ENCODE measurements around the gene LCNL1.

Gene LCNL1

DNA sequence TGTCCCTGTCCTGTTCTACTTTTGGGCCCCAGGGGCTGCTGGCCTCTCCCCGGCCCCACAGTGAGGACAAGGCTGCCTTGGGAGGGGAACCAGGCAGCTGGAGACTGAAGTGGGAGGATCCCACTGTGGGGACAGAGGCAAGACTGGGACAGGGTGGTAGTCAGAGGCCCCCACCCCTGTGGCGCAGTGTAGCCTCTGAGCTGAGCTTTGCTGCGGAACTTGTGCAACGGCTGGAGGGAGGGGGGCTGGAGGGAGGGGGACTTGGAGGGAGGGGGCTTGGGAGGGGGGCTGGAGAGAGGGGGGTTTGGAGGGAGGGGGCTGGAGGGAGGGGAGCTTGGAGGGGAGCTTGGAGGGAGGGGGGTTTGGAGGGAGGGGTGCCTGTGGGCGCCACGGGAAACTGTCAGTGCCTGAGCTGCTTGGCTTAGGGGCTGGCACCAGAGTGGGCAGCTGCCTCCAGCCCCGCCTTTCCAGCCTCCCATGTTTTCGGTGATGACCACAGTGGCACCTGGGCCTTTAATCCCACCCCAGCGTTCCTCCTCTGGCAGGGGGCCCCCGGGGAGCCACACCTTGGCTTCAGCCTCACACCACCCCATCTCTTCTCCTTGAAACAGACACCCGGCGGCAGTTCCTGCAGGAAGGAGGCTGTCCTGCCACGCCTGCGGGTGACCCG lies 51.4 kb downstream of the LCNL1 start:
- DNase-seq (ENCODE audit: low read depth in 2 of 2) = no peak
- TF ChIP-seq, protein P1, sequence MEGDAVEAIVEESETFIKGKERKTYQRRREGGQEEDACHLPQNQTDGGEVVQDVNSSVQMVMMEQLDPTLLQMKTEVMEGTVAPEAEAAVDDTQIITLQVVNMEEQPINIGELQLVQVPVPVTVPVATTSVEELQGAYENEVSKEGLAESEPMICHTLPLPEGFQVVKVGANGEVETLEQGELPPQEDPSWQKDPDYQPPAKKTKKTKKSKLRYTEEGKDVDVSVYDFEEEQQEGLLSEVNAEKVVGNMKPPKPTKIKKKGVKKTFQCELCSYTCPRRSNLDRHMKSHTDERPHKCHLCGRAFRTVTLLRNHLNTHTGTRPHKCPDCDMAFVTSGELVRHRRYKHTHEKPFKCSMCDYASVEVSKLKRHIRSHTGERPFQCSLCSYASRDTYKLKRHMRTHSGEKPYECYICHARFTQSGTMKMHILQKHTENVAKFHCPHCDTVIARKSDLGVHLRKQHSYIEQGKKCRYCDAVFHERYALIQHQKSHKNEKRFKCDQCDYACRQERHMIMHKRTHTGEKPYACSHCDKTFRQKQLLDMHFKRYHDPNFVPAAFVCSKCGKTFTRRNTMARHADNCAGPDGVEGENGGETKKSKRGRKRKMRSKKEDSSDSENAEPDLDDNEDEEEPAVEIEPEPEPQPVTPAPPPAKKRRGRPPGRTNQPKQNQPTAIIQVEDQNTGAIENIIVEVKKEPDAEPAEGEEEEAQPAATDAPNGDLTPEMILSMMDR (IDR thresholded peaks at IDR 0.05; ENCODE audit: low read depth, low read length) = no peak
- H3K4me3 ChIP-seq (replicated peaks in 1 of 2; ENCODE audit: low read depth in 2 of 2, low read length in 2 of 2) = no peak overlapping the region

DNA sequence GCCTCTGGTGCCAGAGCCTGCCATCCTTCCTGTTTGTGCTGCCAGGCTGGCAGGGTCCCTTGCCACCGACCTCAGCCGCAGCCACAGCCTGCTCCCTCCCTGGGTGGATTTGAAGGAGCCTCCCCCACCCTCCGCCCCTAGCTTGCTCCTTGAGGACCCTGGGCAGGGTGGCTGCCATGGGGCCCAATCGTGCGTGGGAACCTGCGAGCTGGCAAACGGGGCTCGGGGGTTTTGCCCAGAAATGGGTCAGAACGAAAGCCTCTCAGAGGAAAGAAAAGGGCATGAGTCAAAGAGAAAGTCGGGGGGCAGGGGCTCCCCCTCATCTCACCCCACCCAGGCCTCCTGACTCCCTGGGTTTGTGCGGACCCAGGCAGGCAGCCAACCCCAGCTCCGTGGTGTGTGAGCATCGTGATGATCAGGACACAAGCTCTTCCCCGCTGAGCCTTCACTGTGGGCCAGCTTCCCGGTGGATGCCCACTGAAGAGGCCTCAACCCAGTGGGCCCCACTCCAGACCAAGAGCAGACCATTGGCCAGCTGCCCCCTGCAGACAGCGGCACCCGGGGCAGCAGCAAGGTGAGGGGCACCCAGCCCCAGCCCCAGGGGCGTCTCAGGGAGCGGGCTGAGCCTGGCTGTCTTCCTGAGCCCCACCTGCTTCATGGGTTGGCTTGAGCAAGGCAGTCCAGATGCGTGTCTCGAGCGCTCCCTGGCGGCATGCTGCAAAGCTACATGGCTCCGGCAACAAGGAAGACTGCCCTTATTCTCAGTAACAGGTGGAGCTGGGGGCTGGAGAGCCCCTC lies 52.1 kb downstream of the LCNL1 start:
- TF ChIP-seq, protein P1 (IDR thresholded peaks at IDR 0.05; ENCODE audit: low read depth, low read length) = peak; percentile 96
- peak; percentile 85 to 88 for DNase-seq (ENCODE audit: low read depth in 2 of 2)
- H3K4me3 ChIP-seq (replicated peaks in 1 of 2; ENCODE audit: low read depth in 2 of 2, low read length in 2 of 2) = no peak overlapping the region
